A549 (cell line): ENCODE results near the gene LY6G5C. TPM values are rescaled to one million over a fixed set of nuclear protein-coding genes. Genes with fewer than 3 reads are reported as not detected.

ENCODE experiments used
- ATAC-seq, 2 experiments: fragments of 200-7000 bp in 1 of 2; fragments of >200 bp in 1 of 2; cut with Nextera tagmentation in 1 of 2; cut with Tn5 transposase in 1 of 2; 3 replicates each; pipeline versions ENCODE4 v1.8.0 to v1.9.1; 2018 to 2020; ENCODE audit warnings: mild to moderate bottlenecking in 1 of 2, moderate library complexity in 1 of 2
- CTCF ChIA-PET: fragments of 300-600 bp; sonication (Branson Sonifier 250); formaldehyde crosslinking; extraction: SDS; loops from one replicate; lab custom pipeline; 2021; ENCODE audit warnings: antibody characterized with exemption, inconsistent platforms; lab: Yijun Ruan, JAX
- POLR2A ChIA-PET: fragments of 350-600 bp; formaldehyde crosslinking; extraction: SDS; loops from one replicate; lab custom pipeline; 2021; ENCODE audit warnings: antibody characterized with exemption, inconsistent platforms; lab: Yijun Ruan, JAX
- DNase-seq, 2 experiments: peaks; one replicate each; pipeline versions ENCODE4 v3.0.0 to v3.0.0-alpha.2; 2011 to 2016; ENCODE audit warnings: low read depth in 1 of 2, low spot score in 1 of 2
- FAIRE-seq: peaks from 2 replicates; lab custom pipeline; 2011; peaks lifted over from hg19 to GRCh38; lab: Jason Lieb, UNC
- H3K27ac ChIP-seq, 2 experiments: fragments of >200 bp; sonication (Bioruptor Twin); formaldehyde crosslinking; 3 replicates each; pipeline ENCODE4 v1.5.1; 2016 to 2017
- H3K4me1 ChIP-seq: fragments of >200 bp; sonication (Bioruptor Twin); formaldehyde crosslinking; 3 replicates; pipeline ENCODE4 v1.6.1; 2016
- H3K4me2 ChIP-seq: fragments of >200 bp; sonication (Bioruptor Twin); formaldehyde crosslinking; 3 replicates; pipeline ENCODE4 v1.6.1; 2016
- H3K4me3 ChIP-seq: fragments of >200 bp; sonication (Bioruptor Twin); formaldehyde crosslinking; 3 replicates; pipeline ENCODE4 v1.5.1; 2016
- H3K9me3 ChIP-seq: fragments of >200 bp; sonication (Bioruptor Twin); formaldehyde crosslinking; 3 replicates; pipeline ENCODE4 v1.6.1; 2016
- BCL3 ChIP-seq: fragments of >200 bp; sonication (Bioruptor Twin); formaldehyde crosslinking; IDR thresholded peaks from 3 replicates; pipeline ENCODE4 v1.6.1; 2016
- BHLHE40 ChIP-seq: IDR thresholded peaks from 2 replicates; pipeline ENCODE4 v1.6.1; 2012; ENCODE audit warnings: low read depth, low read length, inconsistent platforms
- CBX8 ChIP-seq: fragments of 200-600 bp; sonication (generic); IDR thresholded peaks from 2 replicates; pipeline ENCODE4 v1.6.1; 2016
- CHD2 ChIP-seq: fragments of 150-350 bp; IDR thresholded peaks from 2 replicates; pipeline ENCODE4 v1.6.1; 2014; ENCODE audit warnings: low read length; ENCODE audit not compliant: partially characterized antibody
- EHF ChIP-seq: fragments of 250-450 bp; sonication (Bioruptor Pico); IDR thresholded peaks from 2 replicates; pipeline ENCODE4 v1.5.0; 2020; ENCODE audit warnings: mild to moderate bottlenecking
- FOSL2 ChIP-seq, 2 experiments: fragments of 450-650 bp in 1 of 2; fragments of >200 bp in 1 of 2; sonication (Bioruptor Twin) in 1 of 2; formaldehyde crosslinking; IDR thresholded peaks; 2 replicates each; pipeline versions ENCODE4 v1.5.0 to v1.6.1; 2016 to 2020; ENCODE audit warnings: mild to moderate bottlenecking in 1 of 2, moderate library complexity in 1 of 2
- HOXA7 ChIP-seq: fragments of 250-450 bp; sonication (Bioruptor Pico); IDR thresholded peaks from 2 replicates; pipeline ENCODE4 v1.5.0; 2020; ENCODE audit warnings: mild to moderate bottlenecking, moderate library complexity
- JUN ChIP-seq, 2 experiments: fragments of >200 bp; sonication (Bioruptor Twin); formaldehyde crosslinking; IDR thresholded peaks; 2 replicates in 1 of 2; 3 replicates in 1 of 2; pipeline ENCODE4 v1.6.1; 2016 to 2017
- JUNB ChIP-seq: fragments of >200 bp; sonication (Bioruptor Twin); formaldehyde crosslinking; IDR thresholded peaks from 2 replicates; pipeline ENCODE4 v1.6.1; 2016
- KDM1A ChIP-seq: fragments of 200-600 bp; sonication (generic); IDR thresholded peaks from 2 replicates; pipeline ENCODE4 v1.6.1; 2016; ENCODE audit warnings: low read depth, mild to moderate bottlenecking
- MAFK ChIP-seq: fragments of 450-650 bp; IDR thresholded peaks from 2 replicates; pipeline ENCODE4 v1.6.1; 2014; ENCODE audit not compliant: partially characterized antibody
- MAX ChIP-seq: IDR thresholded peaks from 2 replicates; pipeline ENCODE4 v1.6.1; 2012
- NFE2L2 ChIP-seq: fragments of 150-350 bp; conservative IDR thresholded peaks from 2 replicates; pipeline ENCODE4 v1.6.1; 2014; ENCODE audit warnings: low read length
- NR3C1 ChIP-seq: fragments of >200 bp; sonication (Bioruptor Twin); formaldehyde crosslinking; IDR thresholded peaks from 3 replicates; pipeline ENCODE4 v1.6.1; 2017
- PHF8 ChIP-seq: fragments of 200-600 bp; sonication (generic); IDR thresholded peaks from 2 replicates; pipeline ENCODE4 v1.6.1; 2016; ENCODE audit warnings: low read depth, mild to moderate bottlenecking, antibody characterized with exemption, moderate library complexity, borderline replicate concordance
- POLR2A ChIP-seq: IDR thresholded peaks from 2 replicates; pipeline ENCODE4 v1.6.1; 2012; ENCODE audit warnings: mild to moderate bottlenecking, low read length
- REST ChIP-seq: fragments of 200-600 bp; sonication (generic); IDR thresholded peaks from 2 replicates; pipeline ENCODE4 v1.6.1; 2016; ENCODE audit warnings: antibody characterized with exemption, mild to moderate bottlenecking, moderate library complexity
- SMC3 ChIP-seq: fragments of >200 bp; sonication (Bioruptor Twin); formaldehyde crosslinking; IDR thresholded peaks from 3 replicates; pipeline ENCODE4 v1.6.1; 2018; ENCODE audit warnings: inconsistent platforms
- ZC3H11A ChIP-seq: fragments of 450-650 bp; IDR thresholded peaks from 2 replicates; pipeline ENCODE4 v1.6.1; 2014; ENCODE audit warnings: antibody characterized with exemption, mild to moderate bottlenecking
- ZFP36 ChIP-seq: fragments of 450-650 bp; IDR thresholded peaks from 2 replicates; pipeline ENCODE4 v1.6.1; 2014; ENCODE audit warnings: borderline replicate concordance; ENCODE audit not compliant: partially characterized antibody
- WGBS: methylation state at CpG from one replicate; pipeline ENCODE4 v1.1.6; 2017; ENCODE audit errors: missing lambda C conversion rate; 5-methylcytosine and 5-hydroxymethylcytosine counted together
- polyA plus RNA-seq, 4 experiments: library from polyadenylated mRNA; depleted of rRNA in 3 of 4; stranded (reverse); fragments of >200 nt; fragmentation: RNase III in 1 of 4; extraction: RNeasy Plus Mini Kit Qiagen cat#74134 plus additional on column Dnase treatment in 1 of 4; gene quantifications; 2 replicates in 3 of 4; 3 replicates in 1 of 4; pipeline ENCODE4 v1.2.3, GENCODE V29; 2011 to 2017
- TF ChIP-seq, protein P1 (sequence below): fragments of 450-650 bp; IDR thresholded peaks from 2 replicates; pipeline ENCODE4 v1.6.1; 2014; ENCODE audit warnings: antibody characterized with exemption
- TF ChIP-seq, protein P2 (sequence below): fragments of >200 bp; sonication (Bioruptor Twin); formaldehyde crosslinking; IDR thresholded peaks from 2 replicates; pipeline ENCODE4 v1.6.1; 2016

Gene LY6G5C
- polyA plus RNA-seq, 2 of the 4 experiments (the other 2 are of a cell fraction), result 1.2 to 1.6 TPM

DNA sequence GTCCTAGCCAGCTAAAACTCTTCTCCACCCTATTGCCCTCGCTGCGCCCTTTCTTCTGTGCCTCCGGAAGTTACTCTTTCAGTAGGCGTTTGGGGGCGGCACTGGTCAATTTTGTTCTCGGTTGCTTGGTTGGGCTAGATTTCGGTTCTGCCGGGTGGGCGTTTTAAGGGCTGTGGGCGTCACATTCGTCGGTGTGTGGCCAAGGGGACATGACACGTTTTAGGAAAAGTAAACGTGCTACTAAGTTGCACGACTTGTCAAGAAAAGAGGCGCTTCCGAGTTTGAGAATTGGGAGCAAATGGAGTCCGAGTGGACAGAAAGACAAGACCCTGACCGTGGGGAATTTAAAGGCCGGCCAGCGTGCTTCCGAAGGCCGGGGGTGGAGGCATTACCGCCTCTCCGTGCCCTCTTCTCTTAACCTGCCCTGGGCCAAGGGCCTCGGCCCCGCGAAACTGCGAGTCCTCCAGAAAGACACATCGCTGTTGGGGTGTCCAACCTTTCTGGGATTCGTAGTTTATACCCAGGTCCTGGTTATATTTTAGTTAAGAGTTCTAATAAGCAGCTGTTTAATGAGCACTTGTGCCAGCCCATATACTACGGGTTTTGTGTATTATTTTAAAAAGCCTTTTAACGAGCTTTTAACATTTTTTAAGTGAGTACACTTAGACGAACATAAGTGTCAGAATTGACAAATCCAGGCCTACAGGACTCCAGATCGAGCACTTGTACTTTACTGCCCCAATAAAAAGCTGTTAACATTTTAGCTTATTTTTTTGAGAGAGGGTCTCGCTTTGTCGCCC is 27.7 kb downstream of the LY6G5C start:
- WGBS, result 17% methylated on average over 31 of the region's 37 CpGs
- no peak for TF ChIP-seq EHF (CRISPR knock-in tag)
- no peak for TF ChIP-seq NR3C1
- peak; percentile 5; the same call in 1 of the 2 replicates for TF ChIP-seq HOXA7 (CRISPR knock-in tag)
- no peak for TF ChIP-seq FOSL2 (IDR thresholded peaks at IDR 0.05)
- TF ChIP-seq FOSL2 (CRISPR knock-in tag; IDR thresholded peaks at IDR 0.05), result no peak
- TF ChIP-seq ZFP36, result no peak
- TF ChIP-seq MAX, result peak; percentile 50; the same call in 1 of the 2 replicates
- 0 out of 3 replicates have a peak, but pooled peaks have one; percentile 18 for TF ChIP-seq BCL3
- TF ChIP-seq JUN (IDR thresholded peaks at IDR 0.05), result peak in 1 of 2 experiments; percentile 10; a peak in 1 of 5 replicates
- TF ChIP-seq PHF8, result peak; percentile 9; the same call in 1 of the 2 replicates
- no peak for TF ChIP-seq NFE2L2
- no peak for TF ChIP-seq KDM1A
- no peak for TF ChIP-seq POLR2A
- TF ChIP-seq, all 56 proteins: peak for 5

DNA sequence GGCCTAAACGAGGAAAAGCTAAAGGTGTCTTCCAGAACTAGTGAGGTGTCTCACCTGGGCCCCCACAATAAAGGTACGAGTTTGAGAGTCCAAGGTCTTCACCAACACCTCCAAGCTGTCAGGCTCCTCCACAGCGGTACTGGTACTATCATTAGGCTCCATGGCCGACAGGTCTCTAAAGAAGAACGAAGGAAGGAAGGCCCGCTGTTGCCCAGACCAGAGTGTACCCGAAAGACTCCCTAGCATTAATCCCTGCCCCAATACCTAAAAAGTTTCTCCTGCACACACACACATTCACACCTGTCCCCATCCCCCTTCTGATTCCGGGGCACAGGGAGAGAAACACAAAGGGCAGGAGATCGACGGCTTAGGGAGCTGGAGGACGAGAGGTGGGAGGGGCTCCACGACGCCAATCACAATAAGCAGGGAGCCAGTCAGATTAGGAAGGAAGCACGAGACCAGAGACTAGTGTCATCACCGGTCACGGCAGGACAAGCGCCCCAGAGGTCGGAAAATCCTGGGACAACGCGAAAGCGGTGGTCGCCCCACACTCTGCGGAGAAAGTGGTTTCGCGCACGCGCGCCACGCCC is 29.2 kb downstream of the LY6G5C start:
- CTCF ChIA-PET, result interaction anchor here (1.4 to 2.4 kb wide), 3 partner anchors 9 to 105 kb away, joined by 5 to 12 read pairs (median 6); partner anchors contain the start of gene ATP6V1G2
- no peaks in the 10 kb centered on the region for H3K9me3 ChIP-seq
- peak overlapping the region; percentile 91 to 99 for H3K27ac ChIP-seq
- ATAC-seq (peak; percentile 79 to 80), DNase-seq (peak; percentile 58 to 66), FAIRE-seq (no peak)
- H3K4me1 ChIP-seq, result peaks cover 10% of the 10 kb centered on the region; the same call in 2 of the 3 replicates
- H3K4me3 ChIP-seq, result peak overlapping the region; percentile 69
- WGBS, result 6% methylated on average over 22 of the region's 29 CpGs
- POLR2A ChIA-PET, result interaction anchor here (0.7 to 1.8 kb wide), 13 partner anchors 9 to 246 kb away, joined by 3 to 14 read pairs (median 4); partner anchors contain the start of genes C6orf47, CSNK2B, DDX39B and EHMT2
- TF ChIP-seq BHLHE40 (0 out of 2 replicates have a peak, but pooled peaks have one; percentile 18), SMC3 (no peak)
- peak overlapping the region; percentile 83 for H3K4me2 ChIP-seq

More for the DNA sequence above, 27.7 kb downstream of the LY6G5C start:
- H3K27ac ChIP-seq, result peak overlapping the region; percentile 91 to 99
- DNase-seq (peak in 1 of 2 experiments; percentile 87), FAIRE-seq (no peak), ATAC-seq (peak; percentile 78 to 84)
- H3K4me3 ChIP-seq, result peak overlapping the region; percentile 69
- H3K4me2 ChIP-seq, result peak overlapping the region; percentile 83
- no peaks in the 10 kb centered on the region for H3K9me3 ChIP-seq
- POLR2A ChIA-PET, result interaction anchor here (0.6 to 1.8 kb wide), 7 partner anchors 9 to 112 kb away, joined by 3 to 14 read pairs (median 4); partner anchors contain the start of genes CSNK2B, DDX39B and GPANK1
- CTCF ChIA-PET, result interaction anchor here (0.7 to 2.4 kb wide), 6 partner anchors 8 to 177 kb away, joined by 3 to 12 read pairs (median 4); partner anchors contain the start of genes C6orf47 and DDAH2
- peaks cover 10% of the 10 kb centered on the region; the same call in 2 of the 3 replicates for H3K4me1 ChIP-seq

- Histone ChIP-seq H3K4me3 (no peak overlapping the region), H3K4me1 (no peaks in the 10 kb centered on the region), H3K27ac (no peak overlapping the region), H3K4me2 (no peak overlapping the region), H3K9me3 (no peaks in the 10 kb centered on the region)
- TF ChIP-seq CHD2, result no peak
- TF ChIP-seq JUNB, result no peak
- no peak for TF ChIP-seq NFE2L2
- no peak for TF ChIP-seq MAFK
- no peak for TF ChIP-seq REST
- TF ChIP-seq, protein P1, sequence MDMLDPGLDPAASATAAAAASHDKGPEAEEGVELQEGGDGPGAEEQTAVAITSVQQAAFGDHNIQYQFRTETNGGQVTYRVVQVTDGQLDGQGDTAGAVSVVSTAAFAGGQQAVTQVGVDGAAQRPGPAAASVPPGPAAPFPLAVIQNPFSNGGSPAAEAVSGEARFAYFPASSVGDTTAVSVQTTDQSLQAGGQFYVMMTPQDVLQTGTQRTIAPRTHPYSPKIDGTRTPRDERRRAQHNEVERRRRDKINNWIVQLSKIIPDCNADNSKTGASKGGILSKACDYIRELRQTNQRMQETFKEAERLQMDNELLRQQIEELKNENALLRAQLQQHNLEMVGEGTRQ, result no peak
- no peak for TF ChIP-seq ZC3H11A
- no peak for TF ChIP-seq SMC3
- TF ChIP-seq, protein P2, sequence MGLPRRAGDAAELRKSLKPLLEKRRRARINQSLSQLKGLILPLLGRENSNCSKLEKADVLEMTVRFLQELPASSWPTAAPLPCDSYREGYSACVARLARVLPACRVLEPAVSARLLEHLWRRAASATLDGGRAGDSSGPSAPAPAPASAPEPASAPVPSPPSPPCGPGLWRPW, result no peak
- TF ChIP-seq CBX8, result no peak
- 95% methylated on average over 9 of the region's 9 CpGs for WGBS
- DNase-seq (no peak), FAIRE-seq (no peak), ATAC-seq (no peak)
- ChIA-PET CTCF (interaction anchor here (1.6 kb wide), 1 partner anchor 12 kb away, joined by 3 read pairs; no protein-coding TSS in a partner anchor), POLR2A (no interaction called here)
These were observed 35.5 kb downstream of the LY6G5C start for GRCh38 chr6:31645325-31645724.
